GM18909 (cell line): ENCODE results near the gene TUBB2B.
"Not testable (repeated sequence)": the region's sequence is repeated elsewhere in the genome, so short reads cannot be mapped to it uniquely, and the experiment has no call there.

ENCODE experiments used
- ATAC-seq: cut with Tn5 transposase; IDR thresholded peaks from one replicate; pipeline ENCODE4 v1.9.1; 2021; ENCODE audit warnings: mild to moderate bottlenecking; ENCODE audit not compliant: unreplicated experiment, poor library complexity

The TUBB2B gene

GRCh38 chr6:3194535-3195419 lies 32.7 kb downstream of the TUBB2B start:
- ATAC-seq = no peak

- no peak for ATAC-seq
Observed at GRCh38 chr6:3193102-3193849, 34.2 kb downstream of the TUBB2B start.

GRCh38 chr6:3190779-3191178 lies 36.7 kb downstream of the TUBB2B start:
- ATAC-seq = no peak

GRCh38 chr6:3190056-3190455 lies 37.4 kb downstream of the TUBB2B start:
- ATAC-seq = no peak

- ATAC-seq = not testable (repeated sequence)
Observed at GRCh38 chr6:3189192-3189591, 38.3 kb downstream of the TUBB2B start.

- no peak for ATAC-seq
Observed at GRCh38 chr6:3188262-3188661, 39.2 kb downstream of the TUBB2B start.

DNA sequence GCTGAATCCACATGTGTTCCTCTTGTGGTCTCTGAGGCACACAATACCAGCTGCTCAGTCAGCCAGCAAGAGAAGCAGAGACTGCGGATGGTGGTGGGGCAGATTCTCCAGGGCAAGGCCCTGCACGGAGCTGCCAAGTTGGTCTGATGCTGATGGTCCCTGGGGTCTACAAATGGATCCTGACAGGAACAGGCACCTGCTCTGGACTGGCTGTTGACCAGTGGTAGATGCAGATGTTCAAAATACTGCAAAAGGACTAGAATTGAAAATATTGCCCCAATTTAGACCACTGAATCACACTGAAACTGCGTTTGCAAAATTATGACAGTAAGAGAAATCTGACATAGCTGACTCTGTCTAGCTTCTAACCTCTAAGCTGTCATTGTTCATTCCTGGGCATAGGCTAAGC lies 40.5 kb downstream of the TUBB2B start:
- ATAC-seq = no peak

GRCh38 chr6:3183066-3183465 lies 44.4 kb downstream of the TUBB2B start:
- ATAC-seq = no peak

- no peak for ATAC-seq
Observed at GRCh38 chr6:3181105-3181504, 46.3 kb downstream of the TUBB2B start.

DNA sequence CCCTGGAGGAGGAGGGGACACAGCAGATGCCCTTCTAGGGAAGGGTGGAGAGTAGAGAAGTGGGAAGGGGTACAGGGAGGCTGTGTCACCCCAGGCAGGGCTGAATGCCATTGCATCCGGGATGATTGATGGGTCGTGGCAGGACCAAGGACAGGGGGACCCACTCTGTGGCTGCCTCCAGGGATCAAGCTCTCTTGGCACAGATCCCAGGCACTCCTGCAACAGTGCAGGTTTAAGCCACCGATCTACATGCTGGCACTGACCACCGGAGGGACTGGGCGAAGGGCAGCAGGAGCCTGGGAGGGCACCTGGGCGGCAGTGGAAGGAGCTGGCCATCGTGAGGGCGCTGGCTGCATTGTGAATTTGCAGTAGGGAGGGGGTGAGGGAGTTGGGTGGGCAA lies 47.5 kb downstream of the TUBB2B start:
- not testable (repeated sequence) for ATAC-seq

DNA sequence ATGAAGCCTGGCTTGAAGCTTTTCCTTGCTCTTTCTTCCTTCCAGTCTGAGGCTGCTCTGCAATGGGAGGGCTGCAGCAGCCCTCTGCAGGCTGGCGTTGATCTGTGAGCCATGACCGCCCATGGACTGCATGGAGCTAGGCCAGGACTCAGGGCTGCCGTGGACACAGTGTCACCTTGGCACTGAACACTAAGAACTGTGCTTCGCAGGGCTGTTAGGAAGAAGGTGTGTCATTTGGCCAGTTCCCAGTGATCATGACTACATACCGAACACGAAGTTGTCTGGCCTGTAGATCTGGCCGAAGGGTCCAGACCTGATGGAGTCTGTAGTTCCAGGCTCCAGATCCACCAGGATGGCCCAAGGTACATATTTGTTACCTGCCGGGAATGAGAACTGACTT lies 48.8 kb downstream of the TUBB2B start:
- not testable (repeated sequence) for ATAC-seq

DNA sequence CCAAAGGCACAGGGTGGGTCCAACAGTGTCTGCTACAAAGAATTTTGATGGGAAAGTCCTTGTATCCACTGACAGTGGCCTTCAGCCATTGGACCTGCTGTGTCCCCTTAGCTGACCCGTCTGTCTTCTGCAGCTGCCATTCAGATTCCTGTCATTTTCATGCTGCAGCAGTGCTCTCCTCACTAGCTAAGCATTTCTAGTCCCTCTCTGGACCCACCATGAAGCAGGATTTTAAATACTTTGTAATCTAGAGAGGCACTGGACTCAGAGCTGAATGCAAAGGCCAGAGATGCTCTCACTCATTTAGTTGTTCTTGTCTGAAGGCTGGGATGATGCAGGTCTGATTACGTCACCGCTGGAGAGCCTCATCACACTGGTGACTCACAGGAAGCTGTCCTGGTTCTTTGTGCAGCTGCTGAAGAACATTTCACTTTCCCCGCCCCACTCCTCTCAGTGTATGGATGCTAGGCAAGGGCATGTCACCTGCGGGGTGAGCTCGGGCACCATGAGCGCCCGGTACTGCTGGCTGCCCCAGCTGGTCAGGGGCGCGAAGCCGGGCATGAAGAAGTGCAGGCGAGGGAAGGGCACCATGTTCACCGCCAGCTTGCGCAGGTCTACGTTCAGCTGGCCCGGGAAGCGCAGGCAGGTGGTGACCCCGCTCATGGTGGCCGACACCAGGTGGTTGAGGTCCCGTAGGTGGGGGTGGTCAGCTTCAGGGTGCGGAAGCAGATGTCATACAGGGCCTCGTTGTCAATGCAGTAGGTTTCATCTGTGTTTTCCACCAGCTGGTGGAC lies 50.7 kb downstream of the TUBB2B start:
- ATAC-seq = no peak

DNA sequence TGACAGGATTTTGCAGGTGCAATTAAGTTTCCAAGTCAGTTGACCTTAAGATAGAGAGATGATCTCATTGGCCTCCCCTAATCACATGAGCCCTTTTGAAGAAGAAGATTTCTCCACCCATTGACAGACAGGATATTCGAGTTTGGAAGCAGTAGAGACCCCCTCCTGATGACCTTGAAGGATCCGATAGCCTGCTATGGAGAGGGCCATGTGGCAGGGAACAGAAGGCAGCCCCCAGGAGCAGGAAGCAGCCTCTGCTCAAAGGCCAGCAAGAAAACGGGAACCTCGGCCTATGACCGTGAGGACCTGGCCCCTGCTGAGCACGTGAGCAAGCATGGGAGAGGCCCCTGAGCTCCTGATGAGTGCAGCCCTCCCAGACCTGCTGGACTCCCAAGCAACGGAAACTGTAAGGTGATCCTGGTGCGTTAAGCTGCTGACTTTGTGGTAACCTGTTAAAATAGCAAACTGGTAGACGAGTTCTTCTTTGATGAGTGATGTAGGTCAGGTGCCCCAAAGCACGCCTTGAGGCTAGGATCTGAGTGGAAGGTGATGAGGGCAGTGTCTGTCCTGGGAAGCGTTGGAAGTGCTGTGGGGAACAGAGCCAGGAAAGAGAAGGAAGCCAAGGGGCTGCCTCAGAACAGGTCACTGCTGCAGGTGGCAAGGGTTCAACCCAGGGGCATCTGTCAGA lies 51.6 kb downstream of the TUBB2B start:
- ATAC-seq = no peak
